CD4-positive, alpha-beta T cell (primary cell): ENCODE data around the gene THSD7B. TPM values are rescaled to one million over a fixed set of nuclear protein-coding genes. Genes with fewer than 3 reads are reported as not detected.
"Not testable (repeated sequence)": the region's sequence is repeated elsewhere in the genome, so short reads cannot be mapped to it uniquely, and the experiment has no call there.

Source experiments
- ATAC-seq: fragments of 200-7000 bp; cut with Tn5 transposase; one replicate; pipeline ENCODE4 v1.10.0; 2022; ENCODE audit warnings: mild to moderate bottlenecking; ENCODE audit not compliant: poor library complexity
- CTCF ChIA-PET: fragments of 350-600 bp; sonication (Branson Sonifier 250); formaldehyde crosslinking; loops from one replicate; lab custom pipeline; 2021; ENCODE audit warnings: antibody characterized with exemption, inconsistent platforms; lab: Charles Lee
- POLR2A ChIA-PET: fragments of 350-600 bp; sonication (Branson Sonifier 250); formaldehyde crosslinking; loops from one replicate; lab custom pipeline; 2021; ENCODE audit warnings: antibody characterized with exemption, inconsistent platforms; lab: Charles Lee
- DNase-seq, 14 experiments: peaks; one replicate each; pipeline ENCODE4 v3.0.0-alpha.2; 2013 to 2020; ENCODE audit warnings: mixed read lengths in 2 of 14
- H3K27ac ChIP-seq, 2 donors: one replicate each; pipeline versions ENCODE4 v1.5.1 to v1.7.0; 2013; ENCODE audit warnings: low read length in 2 of 2, low read depth in 1 of 2, mild to moderate bottlenecking in 1 of 2
- H3K27me3 ChIP-seq, 2 experiments: 1 replicate in 1 of 2; 2 replicates in 1 of 2; pipeline versions ENCODE4 v1.6.1 to v1.7.0; 2013; ENCODE audit warnings: low read length in 2 of 2, control low read depth in 1 of 2, mild to moderate bottlenecking in 1 of 2, moderate library complexity in 1 of 2; ENCODE audit not compliant: insufficient read depth in 2 of 2, control insufficient read depth in 1 of 2
- H3K36me3 ChIP-seq: one replicate; pipeline ENCODE4 v1.6.1; 2013; ENCODE audit warnings: low read length, control low read depth; ENCODE audit not compliant: insufficient read depth
- H3K4me1 ChIP-seq: one replicate; pipeline ENCODE4 v1.6.1; 2013; ENCODE audit warnings: low read length, control low read depth; ENCODE audit not compliant: insufficient read depth
- H3K4me3 ChIP-seq: one replicate; pipeline ENCODE4 v1.5.1; 2013; ENCODE audit warnings: mild to moderate bottlenecking, low read length, moderate library complexity
- H3K9me3 ChIP-seq, 2 experiments: 1 replicate in 1 of 2; 2 replicates in 1 of 2; pipeline versions ENCODE4 v1.6.1 to v1.7.0; 2013; ENCODE audit warnings: low read length in 2 of 2, mild to moderate bottlenecking in 2 of 2, control low read depth in 1 of 2, moderate library complexity in 1 of 2; ENCODE audit not compliant: control insufficient read depth in 1 of 2, insufficient read depth in 1 of 2
- H3K27ac Mint-ChIP-seq: one replicate; pipeline ENCODE4 v1.8.0; 2020; ENCODE audit warnings: mixed read lengths
- H3K27me3 Mint-ChIP-seq: one replicate; pipeline ENCODE4 v1.8.0; 2021; ENCODE audit warnings: mixed read lengths
- H3K36me3 Mint-ChIP-seq: one replicate; pipeline ENCODE4 v1.8.0; 2021; ENCODE audit warnings: low read depth, mixed read lengths
- H3K4me1 Mint-ChIP-seq: one replicate; pipeline ENCODE4 v1.8.0; 2021; ENCODE audit warnings: low read depth, mixed read lengths
- H3K4me3 Mint-ChIP-seq: one replicate; pipeline ENCODE4 v1.8.0; 2020; ENCODE audit warnings: mild to moderate bottlenecking, mixed read lengths
- H3K9me3 Mint-ChIP-seq: one replicate; pipeline ENCODE4 v1.8.0; 2020; ENCODE audit warnings: mixed read lengths
- intact Hi-C, 2 experiments: fragments of 100-400 bp; cut with DNase I in 1 of 2; cut with micrococcal nuclease in 1 of 2; formaldehyde crosslinking; loops; one replicate each; pipeline versions ENCODE4 v1.15.1 to v1.9.0; 2023 to 2025; cut with DNase I, micrococcal nuclease
- total RNA-seq, 174 experiments: library from RNA in 2 of 174; stranded (reverse) in 2 of 174; gene quantifications; one replicate each; pipeline ENCODE4 v1.2.3 and lab custom pipeline; 2021 to 2026
- TF ChIP-seq, protein P1 (sequence below): fragments of 200-600 bp; IDR thresholded peaks from one replicate; pipeline ENCODE4 v1.8.0; 2022; ENCODE audit warnings: antibody characterized with exemption, mild to moderate bottlenecking

Gene THSD7B
- total RNA-seq, 2 experiments from 2014 or later, result not detected

DNA sequence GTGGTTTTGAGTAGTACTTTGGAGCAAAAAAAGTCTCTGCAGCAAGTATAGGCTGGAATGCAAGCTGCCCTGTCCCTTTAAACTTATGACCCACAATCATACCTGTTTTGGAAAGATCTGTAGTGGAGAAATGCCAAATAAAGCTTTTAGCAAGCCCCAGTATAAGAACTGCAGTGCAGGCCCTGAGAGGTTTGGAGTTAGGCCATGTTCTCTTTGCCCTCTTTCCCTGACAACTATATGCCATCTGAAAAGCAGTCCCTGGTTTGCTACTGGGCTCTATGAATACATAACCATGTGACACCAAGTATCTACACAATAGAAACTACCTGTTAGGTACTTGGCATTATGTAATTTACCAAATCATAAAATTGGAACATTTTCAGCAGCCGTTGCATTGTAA is 931.6 kb downstream of the THSD7B start:
- H3K36me3 ChIP-seq, result no peaks in the 10 kb centered on the region

GRCh38 chr2:137700250-137700649 is 934.9 kb downstream of the THSD7B start:
- H3K36me3 ChIP-seq, POLR2A ChIA-PET, ATAC-seq, H3K9me3 ChIP-seq, H3K4me1 ChIP-seq, H3K4me3 Mint-ChIP-seq, H3K27me3 Mint-ChIP-seq, H3K9me3 Mint-ChIP-seq, intact Hi-C loops, H3K4me1 Mint-ChIP-seq, DNase-seq, CTCF ChIA-PET, H3K27ac Mint-ChIP-seq, H3K27ac ChIP-seq, H3K36me3 Mint-ChIP-seq, H3K27me3 ChIP-seq, H3K4me3 ChIP-seq: not testable (repeated sequence)

More for the DNA sequence above, 931.6 kb downstream of the THSD7B start:
- no peaks in the 10 kb centered on the region for H3K27me3 ChIP-seq
- no peak overlapping the region for H3K27ac ChIP-seq
- no peaks in the 10 kb centered on the region for H3K4me1 ChIP-seq
- H3K27me3 Mint-ChIP-seq, result no peaks in the 10 kb centered on the region
- H3K4me1 Mint-ChIP-seq, result no peaks in the 10 kb centered on the region
- ChIA-PET POLR2A (no interaction called here), CTCF (no interaction called here)
- H3K36me3 Mint-ChIP-seq, result no peaks in the 10 kb centered on the region
- DNase-seq, result no peak
- H3K4me3 Mint-ChIP-seq, result no peak overlapping the region
- TF ChIP-seq, protein P1, sequence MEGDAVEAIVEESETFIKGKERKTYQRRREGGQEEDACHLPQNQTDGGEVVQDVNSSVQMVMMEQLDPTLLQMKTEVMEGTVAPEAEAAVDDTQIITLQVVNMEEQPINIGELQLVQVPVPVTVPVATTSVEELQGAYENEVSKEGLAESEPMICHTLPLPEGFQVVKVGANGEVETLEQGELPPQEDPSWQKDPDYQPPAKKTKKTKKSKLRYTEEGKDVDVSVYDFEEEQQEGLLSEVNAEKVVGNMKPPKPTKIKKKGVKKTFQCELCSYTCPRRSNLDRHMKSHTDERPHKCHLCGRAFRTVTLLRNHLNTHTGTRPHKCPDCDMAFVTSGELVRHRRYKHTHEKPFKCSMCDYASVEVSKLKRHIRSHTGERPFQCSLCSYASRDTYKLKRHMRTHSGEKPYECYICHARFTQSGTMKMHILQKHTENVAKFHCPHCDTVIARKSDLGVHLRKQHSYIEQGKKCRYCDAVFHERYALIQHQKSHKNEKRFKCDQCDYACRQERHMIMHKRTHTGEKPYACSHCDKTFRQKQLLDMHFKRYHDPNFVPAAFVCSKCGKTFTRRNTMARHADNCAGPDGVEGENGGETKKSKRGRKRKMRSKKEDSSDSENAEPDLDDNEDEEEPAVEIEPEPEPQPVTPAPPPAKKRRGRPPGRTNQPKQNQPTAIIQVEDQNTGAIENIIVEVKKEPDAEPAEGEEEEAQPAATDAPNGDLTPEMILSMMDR, result no peak
- H3K4me3 ChIP-seq, result no peak overlapping the region
- H3K27ac Mint-ChIP-seq, result no peak overlapping the region
- H3K9me3 Mint-ChIP-seq, result peaks cover 3% of the 10 kb centered on the region
- H3K9me3 ChIP-seq, result peaks cover 0 to 3% of the 10 kb centered on the region in 2 experiments
- intact Hi-C loops, result no loop called here
- no peak for ATAC-seq

DNA sequence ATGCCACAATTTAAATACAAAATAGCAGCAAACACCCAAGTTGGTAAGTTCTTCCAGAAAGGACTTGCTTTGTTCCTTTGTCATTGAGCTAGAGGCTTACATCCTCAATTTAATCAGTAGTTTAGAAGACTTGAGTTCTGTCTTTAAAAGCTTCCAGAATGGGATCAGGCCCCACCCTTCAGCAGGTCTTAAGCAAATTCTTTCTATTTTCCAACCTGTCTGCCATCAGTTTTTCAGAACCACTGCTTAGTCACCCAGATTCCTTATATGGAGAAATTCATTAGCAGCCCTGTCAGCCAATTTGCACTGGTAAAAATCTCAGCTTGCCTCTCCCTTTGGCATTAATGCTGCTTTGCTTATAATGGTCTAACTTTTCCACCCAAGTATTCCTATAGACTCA is 935.3 kb downstream of the THSD7B start:
- ChIA-PET POLR2A (no interaction called here), CTCF (no interaction called here)
- H3K9me3 ChIP-seq, result peaks cover 0 to 3% of the 10 kb centered on the region in 2 experiments
- TF ChIP-seq, protein P1, result no peak
- no peak overlapping the region for H3K4me3 Mint-ChIP-seq
- no peaks in the 10 kb centered on the region for H3K4me1 Mint-ChIP-seq
- no peak for DNase-seq
- no peaks in the 10 kb centered on the region for H3K4me1 ChIP-seq
- intact Hi-C loops, result no loop called here
- no peaks in the 10 kb centered on the region for H3K36me3 ChIP-seq
- no peaks in the 10 kb centered on the region for H3K27me3 ChIP-seq
- H3K9me3 Mint-ChIP-seq, result peaks cover 3% of the 10 kb centered on the region
- H3K27ac Mint-ChIP-seq, result no peak overlapping the region
- no peak for ATAC-seq
- H3K27ac ChIP-seq, result no peak overlapping the region
- no peak overlapping the region for H3K4me3 ChIP-seq
- no peaks in the 10 kb centered on the region for H3K27me3 Mint-ChIP-seq
- no peaks in the 10 kb centered on the region for H3K36me3 Mint-ChIP-seq

GRCh38 chr2:137705296-137705695 is 940.0 kb downstream of the THSD7B start:
- Histone ChIP-seq H3K27me3 (no peaks in the 10 kb centered on the region), H3K9me3 (peaks cover 6 to 21% of the 10 kb centered on the region in 2 experiments), H3K36me3 (no peaks in the 10 kb centered on the region), H3K27ac (no peak overlapping the region), H3K4me3 (no peak overlapping the region), H3K4me1 (no peaks in the 10 kb centered on the region)
- ATAC-seq (no peak), DNase-seq (no peak)
- Mint-ChIP-seq H3K4me3 (no peak overlapping the region), H3K27me3 (no peaks in the 10 kb centered on the region), H3K27ac (no peak overlapping the region), H3K4me1 (no peaks in the 10 kb centered on the region), H3K36me3 (no peaks in the 10 kb centered on the region), H3K9me3 (no peaks in the 10 kb centered on the region)
- ChIA-PET CTCF (no interaction called here), POLR2A (no interaction called here)
- intact Hi-C loops, result no loop called here
- TF ChIP-seq, protein P1, result no peak
